H1 (cell line): ENCODE results near the gene MAPT.

Experiments used
- EZH2 ChIP-seq: fragments of 200-600 bp; sonication (generic); IDR thresholded peaks from 2 replicates; pipeline ENCODE4 v1.7.1; 2012; ENCODE audit warnings: low read depth, mild to moderate bottlenecking, moderate library complexity, low read length, inconsistent platforms; ENCODE audit not compliant: severe bottlenecking
- JUN ChIP-seq: IDR thresholded peaks from 2 replicates; pipeline ENCODE4 v1.6.1; 2011; ENCODE audit warnings: low read depth, mild to moderate bottlenecking, improper control_type of control experiment, low read length
- SP1 ChIP-seq: IDR thresholded peaks from 2 replicates; pipeline ENCODE4 v1.6.1; 2011; ENCODE audit warnings: low read depth, low read length
- SP2 ChIP-seq: IDR thresholded peaks from 2 replicates; pipeline ENCODE4 v1.6.1; 2012; ENCODE audit warnings: mild to moderate bottlenecking, low read length, inconsistent platforms
- TF ChIP-seq, protein P1 (sequence below), 3 experiments: IDR thresholded peaks; 1 replicate in 2 of 3; 2 replicates in 1 of 3; pipeline versions ENCODE4 v1.5.1 to v1.6.1; 2011; ENCODE audit warnings: low read length in 3 of 3, mild to moderate bottlenecking in 3 of 3, inconsistent platforms in 2 of 3, low read depth in 1 of 3, moderate library complexity in 1 of 3; ENCODE audit not compliant: insufficient read depth in 1 of 3; ENCODE audit errors: control extremely low read depth in 1 of 3

DNA sequence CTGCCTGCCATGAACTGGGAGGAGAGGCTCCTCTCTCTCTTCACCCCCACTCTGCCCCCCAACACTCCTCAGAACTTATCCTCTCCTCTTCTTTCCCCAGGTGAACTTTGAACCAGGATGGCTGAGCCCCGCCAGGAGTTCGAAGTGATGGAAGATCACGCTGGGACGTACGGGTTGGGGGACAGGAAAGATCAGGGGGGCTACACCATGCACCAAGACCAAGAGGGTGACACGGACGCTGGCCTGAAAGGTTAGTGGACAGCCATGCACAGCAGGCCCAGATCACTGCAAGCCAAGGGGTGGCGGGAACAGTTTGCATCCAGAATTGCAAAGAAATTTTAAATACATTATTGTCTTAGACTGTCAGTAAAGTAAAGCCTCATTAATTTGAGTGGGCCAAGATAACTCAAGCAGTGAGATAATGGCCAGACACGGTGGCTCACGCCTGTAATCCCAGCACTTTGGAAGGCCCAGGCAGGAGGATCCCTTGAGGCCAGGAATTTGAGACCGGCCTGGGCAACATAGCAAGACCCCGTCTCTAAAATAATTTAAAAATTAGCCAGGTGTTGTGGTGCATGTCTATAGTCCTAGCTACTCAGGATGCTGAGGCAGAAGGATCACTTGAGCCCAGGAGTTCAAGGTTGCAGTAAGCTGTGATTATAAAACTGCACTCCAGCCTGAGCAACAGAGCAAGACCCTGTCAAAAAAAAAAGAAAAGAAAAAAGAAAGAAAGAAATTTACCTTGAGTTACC, 68.0 kb downstream of the MAPT start:
- TF ChIP-seq JUN (no peak), EZH2 (no peak), SP2 (no peak), SP1 (no peak)
- TF ChIP-seq, protein P1, sequence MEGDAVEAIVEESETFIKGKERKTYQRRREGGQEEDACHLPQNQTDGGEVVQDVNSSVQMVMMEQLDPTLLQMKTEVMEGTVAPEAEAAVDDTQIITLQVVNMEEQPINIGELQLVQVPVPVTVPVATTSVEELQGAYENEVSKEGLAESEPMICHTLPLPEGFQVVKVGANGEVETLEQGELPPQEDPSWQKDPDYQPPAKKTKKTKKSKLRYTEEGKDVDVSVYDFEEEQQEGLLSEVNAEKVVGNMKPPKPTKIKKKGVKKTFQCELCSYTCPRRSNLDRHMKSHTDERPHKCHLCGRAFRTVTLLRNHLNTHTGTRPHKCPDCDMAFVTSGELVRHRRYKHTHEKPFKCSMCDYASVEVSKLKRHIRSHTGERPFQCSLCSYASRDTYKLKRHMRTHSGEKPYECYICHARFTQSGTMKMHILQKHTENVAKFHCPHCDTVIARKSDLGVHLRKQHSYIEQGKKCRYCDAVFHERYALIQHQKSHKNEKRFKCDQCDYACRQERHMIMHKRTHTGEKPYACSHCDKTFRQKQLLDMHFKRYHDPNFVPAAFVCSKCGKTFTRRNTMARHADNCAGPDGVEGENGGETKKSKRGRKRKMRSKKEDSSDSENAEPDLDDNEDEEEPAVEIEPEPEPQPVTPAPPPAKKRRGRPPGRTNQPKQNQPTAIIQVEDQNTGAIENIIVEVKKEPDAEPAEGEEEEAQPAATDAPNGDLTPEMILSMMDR (IDR thresholded peaks at IDR 0.05; ENCODE audit: control extremely low read depth in 1 of 3, insufficient read depth in 1 of 3, low read depth in 1 of 3, low read length in 3 of 3): no peak
